T-cell (primary cell): Measurements from ENCODE around the gene SLC5A1. TPM values are rescaled to one million over a fixed set of nuclear protein-coding genes. Genes with fewer than 3 reads are reported as not detected.

ENCODE experiments used
- ATAC-seq, 4 experiments: fragments of 200-7000 bp in 3 of 4; fragments of 150-1000 bp in 1 of 4; cut with Tn5 transposase; replicated peaks in 1 of 4; 1 replicate in 3 of 4; 2 replicates in 1 of 4; pipeline ENCODE4 v1.10.0; 2021; ENCODE audit warnings: moderate library complexity in 3 of 4, mild to moderate bottlenecking in 2 of 4, moderate number of reproducible peaks in 1 of 4
- CTCF ChIA-PET, 2 donors: fragments of 300-600 bp; sonication (Branson Sonifier 250); formaldehyde crosslinking; loops; one replicate each; lab custom pipeline; 2022; ENCODE audit warnings: antibody characterized with exemption in 2 of 2; lab: Charles Lee
- POLR2A ChIA-PET, 2 donors: fragments of 300-600 bp; sonication (Branson Sonifier 250); formaldehyde crosslinking; loops; one replicate each; lab custom pipeline; 2022; ENCODE audit warnings: antibody characterized with exemption in 2 of 2; lab: Charles Lee
- DNase-seq, 35 experiments: peaks; one replicate each; pipeline versions ENCODE4 v3.0.0 to v3.0.0-alpha.2; 2013 to 2023
- H3K27ac ChIP-seq: one replicate; pipeline ENCODE4 v1.5.1; 2013; ENCODE audit warnings: low read length
- H3K27me3 ChIP-seq, 2 experiments: replicated peaks in 1 of 2; 1 replicate in 1 of 2; 2 replicates in 1 of 2; pipeline versions ENCODE4 v1.6.1 to v1.7.0; 2013; ENCODE audit warnings: low read length in 1 of 2, mixed read lengths in 1 of 2; ENCODE audit not compliant: control insufficient read depth in 2 of 2, insufficient read depth in 2 of 2; ENCODE audit errors: extremely low read depth in 1 of 2
- H3K36me3 ChIP-seq, 2 donors: 1 replicate in 1 of 2; 2 replicates in 1 of 2; pipeline versions ENCODE4 v1.6.1 to v1.7.0; 2013; ENCODE audit warnings: low read length in 1 of 2; ENCODE audit not compliant: control insufficient read depth in 2 of 2, insufficient read depth in 1 of 2; ENCODE audit errors: extremely low read depth in 1 of 2
- H3K4me1 ChIP-seq, 2 experiments: 1 replicate in 1 of 2; 2 replicates in 1 of 2; pipeline versions ENCODE4 v1.6.1 to v1.7.0; 2013; ENCODE audit warnings: low read length in 2 of 2, mixed read lengths in 1 of 2; ENCODE audit not compliant: insufficient read depth in 2 of 2, control insufficient read depth in 1 of 2; ENCODE audit errors: extremely low read depth in 1 of 2
- H3K4me3 ChIP-seq, 2 donors: 1 replicate in 1 of 2; 2 replicates in 1 of 2; pipeline versions ENCODE4 v1.5.1 to v1.7.0; 2013; ENCODE audit warnings: mild to moderate bottlenecking in 2 of 2, low read length in 1 of 2, moderate library complexity in 1 of 2; ENCODE audit not compliant: control insufficient read depth in 1 of 2; ENCODE audit errors: extremely low read depth in 1 of 2
- H3K9me3 ChIP-seq: 2 replicates; pipeline ENCODE4 v1.7.0; 2013
- H3K27ac Mint-ChIP-seq, 2 donors: one replicate each; pipeline ENCODE4 v1.8.0; 2020 to 2021; ENCODE audit warnings: mild to moderate bottlenecking in 2 of 2, mixed read lengths in 2 of 2
- H3K27me3 Mint-ChIP-seq, 2 donors: one replicate each; pipeline ENCODE4 v1.8.0; 2021 to 2022; ENCODE audit warnings: mixed read lengths in 2 of 2
- H3K36me3 Mint-ChIP-seq: one replicate; pipeline ENCODE4 v1.8.0; 2021; ENCODE audit warnings: mixed read lengths
- H3K4me1 Mint-ChIP-seq, 3 donors: one replicate each; pipeline ENCODE4 v1.8.0; 2020 to 2022; ENCODE audit warnings: mixed read lengths in 3 of 3, mild to moderate bottlenecking in 1 of 3
- H3K4me3 Mint-ChIP-seq, 3 donors: one replicate each; pipeline ENCODE4 v1.8.0; 2020 to 2022; ENCODE audit warnings: mild to moderate bottlenecking in 3 of 3, mixed read lengths in 3 of 3, moderate library complexity in 3 of 3
- H3K9me3 Mint-ChIP-seq, 3 donors: one replicate each; pipeline ENCODE4 v1.8.0; 2020 to 2022; ENCODE audit warnings: mixed read lengths in 3 of 3
- WGBS: methylation state at CpG from one replicate; pipeline ENCODE4 v1.1.5; 2013; ENCODE audit warnings: missing lambda C conversion rate; ENCODE audit not compliant: insufficient coverage; 5-methylcytosine and 5-hydroxymethylcytosine counted together
- total RNA-seq, 35 experiments: library from RNA in 6 of 35; stranded (reverse) in 6 of 35; fragments of 120-200 nt in 1 of 35; gene quantifications; one replicate each; pipeline versions ENCODE4 v1.2.1 to v1.2.4 and lab custom pipeline; 2013 to 2026

SLC5A1 gene
- total RNA-seq, 5 donors from 2014 or later (not counting 1 experiment from before 2014, with no cell fraction given) = not detected

- no peak overlapping the region for H3K27ac Mint-ChIP-seq
- ChIA-PET POLR2A (interaction anchor here in 1 of 2 donors (0.9 kb wide), 1 partner anchor 10 kb away, joined by 6 read pairs; no protein-coding TSS in a partner anchor), CTCF (interaction anchor here in 1 of 2 donors (0.5 kb wide), 1 partner anchor 135 kb away, joined by 4 read pairs; no protein-coding TSS in a partner anchor)
- no peak overlapping the region for H3K4me3 Mint-ChIP-seq
- DNase-seq (no peak), ATAC-seq (no peak)
- 52% methylated on average over 9 of the region's 9 CpGs for WGBS
- peaks cover 58 to 65% of the 10 kb centered on the region in 2 donors for H3K27me3 Mint-ChIP-seq
- H3K4me1 Mint-ChIP-seq = no peaks in the 10 kb centered on the region
- Histone ChIP-seq H3K36me3 (no peaks in the 10 kb centered on the region), H3K27me3 (peaks cover 0 to 38% of the 10 kb centered on the region in 2 experiments), H3K27ac (no peak overlapping the region), H3K4me3 (no peak overlapping the region), H3K9me3 (no peaks in the 10 kb centered on the region), H3K4me1 (no peaks in the 10 kb centered on the region)
- no peaks in the 10 kb centered on the region for H3K9me3 Mint-ChIP-seq
- H3K36me3 Mint-ChIP-seq = no peaks in the 10 kb centered on the region
These were observed 330 bp downstream of the SLC5A1 start for GRCh38 chr22:32043391-32043790.

- Mint-ChIP-seq H3K4me1 (no peaks in the 10 kb centered on the region), H3K27me3 (peaks cover 54 to 61% of the 10 kb centered on the region in 2 donors), H3K9me3 (no peaks in the 10 kb centered on the region), H3K4me3 (no peak overlapping the region), H3K27ac (no peak overlapping the region), H3K36me3 (no peaks in the 10 kb centered on the region)
- no peaks in the 10 kb centered on the region for H3K4me1 ChIP-seq
- H3K27me3 ChIP-seq = peaks cover 0 to 38% of the 10 kb centered on the region in 2 experiments
- ChIA-PET POLR2A (no interaction called here), CTCF (no interaction called here)
- ATAC-seq (no peak), DNase-seq (no peak)
- no CpG with 5 or more reads among the region's 1 CpG for WGBS
- H3K36me3 ChIP-seq = no peaks in the 10 kb centered on the region
- H3K9me3 ChIP-seq = no peaks in the 10 kb centered on the region
- H3K27ac ChIP-seq = no peak overlapping the region
- H3K4me3 ChIP-seq = no peak overlapping the region
These were observed 1.4 kb downstream of the SLC5A1 start for GRCh38 chr22:32044477-32044876.

- peaks cover 0 to 38% of the 10 kb centered on the region in 2 experiments for H3K27me3 ChIP-seq
- ATAC-seq = no peak
- H3K9me3 ChIP-seq = no peaks in the 10 kb centered on the region
- no peaks in the 10 kb centered on the region for H3K36me3 ChIP-seq
- Mint-ChIP-seq H3K27ac (no peak overlapping the region), H3K27me3 (peaks cover 53 to 58% of the 10 kb centered on the region in 2 donors), H3K36me3 (no peaks in the 10 kb centered on the region), H3K4me1 (no peaks in the 10 kb centered on the region), H3K9me3 (no peaks in the 10 kb centered on the region), H3K4me3 (no peak overlapping the region)
- no peak overlapping the region for H3K27ac ChIP-seq
- no CpG with 5 or more reads among the region's 3 CpGs for WGBS
- DNase-seq = no peak
- ChIA-PET CTCF (no interaction called here), POLR2A (no interaction called here)
- H3K4me3 ChIP-seq = no peak overlapping the region
- no peaks in the 10 kb centered on the region for H3K4me1 ChIP-seq
These were observed 1.9 kb downstream of the SLC5A1 start for GRCh38 chr22:32044913-32045312.

- CTCF ChIA-PET = interaction anchor here in 1 of 2 donors (0.6 kb wide), 1 partner anchor 28 kb away, joined by 3 read pairs; no protein-coding TSS in a partner anchor
- Histone ChIP-seq H3K36me3 (no peaks in the 10 kb centered on the region), H3K9me3 (no peaks in the 10 kb centered on the region), H3K27ac (no peak overlapping the region), H3K4me1 (no peaks in the 10 kb centered on the region), H3K4me3 (no peak overlapping the region), H3K27me3 (peaks cover 0 to 18% of the 10 kb centered on the region in 2 experiments)
- H3K4me1 Mint-ChIP-seq = peaks cover 8 to 14% (median 14%) of the 10 kb centered on the region in 3 donors
- H3K27ac Mint-ChIP-seq = no peak overlapping the region
- H3K9me3 Mint-ChIP-seq = no peaks in the 10 kb centered on the region
- ATAC-seq (no peak), DNase-seq (no peak)
- no peaks in the 10 kb centered on the region for H3K36me3 Mint-ChIP-seq
- WGBS = 100% methylated on average over 1 of the region's 2 CpGs
- POLR2A ChIA-PET = no interaction called here
- no peak overlapping the region for H3K4me3 Mint-ChIP-seq
- H3K27me3 Mint-ChIP-seq = peaks cover 39 to 43% of the 10 kb centered on the region in 2 donors
These were observed 5.0 kb downstream of the SLC5A1 start for GRCh38 chr22:32048069-32048468.

- Mint-ChIP-seq H3K4me1 (peaks cover 8 to 14% (median 14%) of the 10 kb centered on the region in 3 donors), H3K36me3 (no peaks in the 10 kb centered on the region), H3K4me3 (no peak overlapping the region), H3K27me3 (peaks cover 20 to 25% of the 10 kb centered on the region in 2 donors), H3K9me3 (no peaks in the 10 kb centered on the region), H3K27ac (peak overlapping the region in 1 of 2 donors; percentile 19)
- ChIA-PET POLR2A (no interaction called here), CTCF (interaction anchor here (0.6 to 1.2 kb wide), 3 partner anchors 32 to 762 kb away, joined by 3 read pairs; no protein-coding TSS in a partner anchor)
- no peaks in the 10 kb centered on the region for H3K9me3 ChIP-seq
- H3K27me3 ChIP-seq = peaks cover 0 to 12% of the 10 kb centered on the region in 2 experiments
- ATAC-seq (peak; percentile 58 to 91 (median 76)), DNase-seq (peak in 33 of 35 experiments; percentile 2 to 57 (median 11))
- WGBS = 13% methylated on average over 4 of the region's 5 CpGs
- no peaks in the 10 kb centered on the region for H3K36me3 ChIP-seq
- H3K27ac ChIP-seq = no peak overlapping the region
- no peak overlapping the region for H3K4me3 ChIP-seq
- H3K4me1 ChIP-seq = no peaks in the 10 kb centered on the region
These were observed 7.8 kb downstream of the SLC5A1 start for GRCh38 chr22:32050678-32051515.

GRCh38 chr22:32052244-32052643 lies 9.2 kb downstream of the SLC5A1 start:
- H3K4me3 Mint-ChIP-seq = no peak overlapping the region
- POLR2A ChIA-PET = no interaction called here
- Histone ChIP-seq H3K27ac (no peak overlapping the region), H3K9me3 (no peaks in the 10 kb centered on the region), H3K4me3 (no peak overlapping the region), H3K36me3 (no peaks in the 10 kb centered on the region), H3K4me1 (no peaks in the 10 kb centered on the region), H3K27me3 (peaks cover 0 to 14% of the 10 kb centered on the region in 2 experiments)
- CTCF ChIA-PET = interaction anchor here in 1 of 2 donors (0.6 kb wide), 1 partner anchor 24 kb away, joined by 3 read pairs; no protein-coding TSS in a partner anchor
- no peaks in the 10 kb centered on the region for H3K9me3 Mint-ChIP-seq
- ATAC-seq (no peak), DNase-seq (no peak)
- peaks cover 8 to 14% (median 14%) of the 10 kb centered on the region in 3 donors for H3K4me1 Mint-ChIP-seq
- 83% methylated on average over 1 of the region's 2 CpGs for WGBS
- no peak overlapping the region for H3K27ac Mint-ChIP-seq
- H3K27me3 Mint-ChIP-seq = peaks cover 9 to 11% of the 10 kb centered on the region in 2 donors
- no peaks in the 10 kb centered on the region for H3K36me3 Mint-ChIP-seq
